Stimulated activated memory B cell treated with anti-CD40 and anti-IgM and Interleukin-4, amounts not matched to agents 10 μg/mL and 1 μg/mL and 100 μg/mL, for 72 hours (primary cell): ENCODE measurements around the gene RNF115.

Experiments
- ATAC-seq: fragments of 150-1000 bp; cut with Tn5 transposase; 2 replicates; pipeline ENCODE4 v1.10.0; 2021
- H3K27ac Mint-ChIP-seq: one replicate; pipeline ENCODE4 v1.8.0; 2022; ENCODE audit warnings: mild to moderate bottlenecking, mixed read lengths
- H3K27me3 Mint-ChIP-seq: one replicate; pipeline ENCODE4 v1.8.0; 2022; ENCODE audit warnings: mixed read lengths
- H3K36me3 Mint-ChIP-seq: one replicate; pipeline ENCODE4 v1.8.0; 2022; ENCODE audit warnings: mixed read lengths
- H3K4me1 Mint-ChIP-seq: one replicate; pipeline ENCODE4 v1.8.0; 2022; ENCODE audit warnings: mixed read lengths
- H3K4me3 Mint-ChIP-seq: one replicate; pipeline ENCODE4 v1.8.0; 2022; ENCODE audit warnings: mild to moderate bottlenecking, moderate library complexity, mixed read lengths
- H3K9me3 Mint-ChIP-seq: one replicate; pipeline ENCODE4 v1.8.0; 2022; ENCODE audit warnings: mixed read lengths

Gene RNF115

DNA sequence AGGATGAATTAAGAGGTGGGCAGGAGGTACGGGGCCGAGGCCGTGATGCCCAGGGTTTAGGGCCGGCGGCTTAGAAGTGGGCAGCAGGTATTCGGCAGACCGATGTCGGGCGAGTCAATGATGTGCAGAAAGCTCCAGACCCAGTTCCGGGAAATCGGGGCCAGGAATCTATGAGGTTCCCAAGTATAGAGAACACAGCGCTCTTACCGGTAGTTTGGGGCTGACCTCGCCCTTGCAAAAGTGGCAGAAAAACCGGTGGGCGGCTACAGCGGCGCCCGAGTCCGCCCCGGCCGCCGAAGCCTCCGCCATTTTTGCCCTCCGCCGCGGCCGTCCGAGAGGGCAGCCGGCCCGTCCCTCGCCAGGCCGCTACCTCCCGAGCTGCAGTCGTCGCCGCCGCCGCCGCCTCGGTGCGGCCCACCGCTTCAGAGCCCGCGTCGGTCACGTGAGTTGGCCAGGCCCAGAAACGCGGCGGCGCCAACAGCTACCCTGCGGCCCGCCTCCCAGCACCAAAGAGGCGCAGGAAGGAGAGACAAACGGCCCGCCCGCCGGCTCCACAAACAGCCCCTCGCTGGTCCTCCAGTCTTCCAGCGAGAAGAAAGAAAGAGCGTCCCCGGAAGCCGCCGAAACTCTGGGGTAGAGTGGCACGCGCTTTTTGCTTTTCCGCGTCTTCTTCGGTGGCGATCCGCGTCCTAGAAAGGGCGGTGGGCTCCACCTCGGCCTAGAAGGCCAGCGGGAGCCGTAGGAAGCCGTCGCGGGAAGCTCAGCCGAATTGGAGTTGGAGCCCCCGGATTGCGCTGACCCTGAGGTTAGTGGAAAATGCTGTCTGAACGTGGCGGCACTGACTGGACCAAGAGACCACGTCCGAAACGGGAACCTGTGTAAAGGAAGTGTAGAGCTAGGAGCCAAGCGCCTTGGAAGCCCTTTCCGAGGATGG is at the start of gene RNF115, which contains the start of gene POLR3C:
RNF115 (minus strand) TSS at position 531 of the 934 bp plus-strand sequence; CDS start at position 309, 222 bp downstream.
POLR3C (plus strand) TSS at position 636 of the 934 bp plus-strand sequence. CDS start 1,577 bp downstream, outside the sequence.
- H3K4me1 Mint-ChIP-seq = peaks cover 13% of the 10 kb centered on the region
- H3K4me3 Mint-ChIP-seq = peak within 1 kb of the TSS; percentile 99
- H3K27ac Mint-ChIP-seq = peak within 1 kb of the TSS; percentile 97
- peaks cover 29% of the 10 kb centered on the region for H3K36me3 Mint-ChIP-seq
- H3K27me3 Mint-ChIP-seq = no peaks in the 10 kb centered on the region
- ATAC-seq = peak; percentile 99
- no peaks in the 10 kb centered on the region for H3K9me3 Mint-ChIP-seq

DNA sequence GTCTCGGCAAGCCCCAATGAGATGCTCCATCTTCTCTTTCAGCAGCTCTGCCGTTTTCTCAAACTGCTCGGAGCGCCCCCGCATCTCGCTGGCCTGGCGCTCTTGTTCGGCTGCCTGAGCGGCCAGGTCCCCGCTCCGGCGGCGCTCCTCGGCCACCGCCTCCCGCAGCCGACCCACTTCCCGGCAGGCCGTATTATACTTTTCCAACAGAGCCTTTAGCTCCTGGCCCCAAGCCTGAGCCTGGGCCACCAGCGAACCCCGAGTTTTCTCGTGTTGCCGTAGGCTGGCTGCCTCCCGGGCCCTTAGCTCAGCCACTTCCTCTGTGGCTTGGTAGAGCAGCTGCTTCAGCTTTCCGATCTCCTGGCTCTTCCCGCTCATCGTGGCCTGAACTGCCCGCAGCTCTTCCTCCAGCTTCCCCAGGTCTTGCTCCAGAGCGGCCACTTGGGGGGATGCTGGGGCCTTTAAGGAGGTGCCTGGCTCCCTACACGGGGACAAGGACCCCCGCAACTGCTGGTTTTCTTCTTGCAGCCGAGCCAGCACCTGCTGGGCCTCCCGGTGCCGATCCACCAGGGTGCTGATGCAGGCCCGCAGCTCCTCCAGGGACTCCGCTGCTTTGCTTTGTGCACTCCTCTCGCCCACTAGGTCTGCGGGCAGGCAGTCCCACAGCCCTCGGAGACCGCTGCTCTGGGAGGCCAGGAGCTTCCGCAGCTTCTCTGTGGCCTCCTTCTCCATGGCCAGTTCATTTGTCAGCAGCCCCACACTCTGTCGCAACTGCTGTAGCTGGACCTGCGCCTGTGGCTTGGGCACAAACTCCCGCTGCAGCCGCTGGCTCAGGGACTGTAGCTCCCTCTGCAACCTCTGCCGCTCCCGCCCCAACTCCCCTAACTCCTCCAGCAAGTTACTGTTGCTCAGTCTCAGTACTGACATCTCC is 48.4 kb upstream of the RNF115 start:
- no peaks in the 10 kb centered on the region for H3K9me3 Mint-ChIP-seq
- peak overlapping the region; percentile 79 for H3K4me3 Mint-ChIP-seq
- peaks cover 18% of the 10 kb centered on the region for H3K4me1 Mint-ChIP-seq
- ATAC-seq = peak; percentile 86
- H3K27me3 Mint-ChIP-seq = peaks cover 32% of the 10 kb centered on the region
- H3K36me3 Mint-ChIP-seq = no peaks in the 10 kb centered on the region
- peak overlapping the region; percentile 87 for H3K27ac Mint-ChIP-seq

DNA sequence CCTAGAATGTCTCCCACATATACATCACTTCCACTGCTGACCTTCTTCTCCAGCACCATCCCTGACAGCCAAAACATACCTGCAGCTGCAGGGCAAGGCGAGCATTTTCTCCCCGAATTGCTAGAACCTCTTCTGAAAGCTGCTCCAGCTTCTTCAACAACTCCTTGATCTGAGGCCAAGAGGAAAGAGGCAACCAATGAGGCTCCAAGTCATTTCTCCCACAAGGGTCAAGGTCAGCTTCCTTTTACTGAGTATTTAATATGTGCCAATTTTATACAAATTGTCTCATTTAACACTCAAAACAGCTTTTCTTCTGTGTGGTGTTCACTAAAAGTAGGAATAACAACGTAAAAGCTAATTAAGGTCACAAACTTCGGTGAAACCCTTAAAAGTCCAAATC is 44.3 kb upstream of the RNF115 start:
- no peaks in the 10 kb centered on the region for H3K36me3 Mint-ChIP-seq
- H3K4me3 Mint-ChIP-seq = no peak overlapping the region
- H3K27me3 Mint-ChIP-seq = peaks cover 29% of the 10 kb centered on the region
- no peak overlapping the region for H3K27ac Mint-ChIP-seq
- peaks cover 18% of the 10 kb centered on the region for H3K4me1 Mint-ChIP-seq
- ATAC-seq = no peak
- no peaks in the 10 kb centered on the region for H3K9me3 Mint-ChIP-seq

DNA sequence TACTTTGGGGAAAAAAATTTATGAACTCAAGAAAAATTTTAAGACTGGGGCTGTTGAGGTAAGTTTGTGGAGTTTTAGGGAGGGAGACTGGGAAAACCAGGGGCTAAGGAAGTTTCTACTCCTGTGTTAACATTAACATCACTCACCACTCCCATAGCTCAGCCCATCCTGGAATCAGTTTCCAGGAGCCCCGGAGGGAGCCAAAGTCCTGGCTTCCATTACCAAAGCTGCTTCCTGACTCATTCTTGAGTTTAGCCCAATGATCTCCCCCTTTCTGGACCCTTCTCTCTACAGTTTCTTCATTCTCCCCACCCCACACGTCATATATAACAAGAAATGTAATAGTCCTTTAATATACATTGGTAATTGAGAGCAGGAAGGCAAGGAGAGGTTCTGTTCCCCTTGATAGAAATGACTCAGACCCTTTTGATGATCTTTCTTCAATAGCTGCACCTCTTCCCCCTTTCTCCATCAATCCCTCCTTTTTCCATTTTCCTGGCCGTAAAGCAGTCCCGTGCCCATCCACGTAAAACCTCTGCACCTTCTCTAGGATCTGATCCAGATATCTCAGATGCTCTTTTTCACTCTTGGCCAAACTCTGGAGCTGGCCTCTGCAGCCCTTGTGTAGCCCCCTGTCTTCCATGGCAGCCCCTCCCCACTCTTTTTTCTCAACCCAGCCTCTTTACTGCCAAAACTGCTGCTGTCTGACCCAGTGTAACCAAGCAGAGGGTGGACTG is 39.6 kb upstream of the RNF115 start:
- Mint-ChIP-seq H3K27me3 (peaks cover 10% of the 10 kb centered on the region), H3K4me1 (peaks cover under 1% of the 10 kb centered on the region), H3K9me3 (no peaks in the 10 kb centered on the region), H3K4me3 (no peak overlapping the region), H3K36me3 (no peaks in the 10 kb centered on the region), H3K27ac (no peak overlapping the region)
- ATAC-seq = no peak

DNA sequence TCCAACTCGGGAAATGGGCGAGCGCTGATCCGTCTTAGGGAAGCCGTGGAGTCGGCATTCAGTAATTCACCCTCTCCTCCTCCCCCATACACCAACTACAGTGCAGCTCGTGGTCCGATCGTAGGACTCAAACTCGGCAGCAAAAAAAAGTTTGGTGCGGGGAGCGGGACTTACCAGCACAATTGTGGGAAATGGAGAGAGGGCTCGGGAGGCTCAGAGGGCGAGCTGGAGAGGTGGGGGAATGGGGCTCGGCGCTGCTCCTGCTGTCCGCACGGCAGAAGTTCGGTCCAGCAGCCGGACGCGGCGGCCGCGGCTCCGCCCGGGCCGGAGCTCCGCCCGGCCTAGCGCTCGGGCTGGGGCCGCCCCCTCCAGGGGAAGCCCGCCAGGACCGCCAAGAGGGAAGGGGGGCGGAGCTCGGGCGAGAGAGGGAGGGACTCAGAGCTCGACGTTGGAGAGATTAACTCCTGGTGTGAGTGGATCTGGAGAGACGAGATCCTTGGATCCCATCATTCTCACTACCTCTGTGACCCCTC is 35.7 kb upstream of the RNF115 start:
- Mint-ChIP-seq H3K4me3 (peak overlapping the region; percentile 99), H3K9me3 (no peaks in the 10 kb centered on the region), H3K36me3 (peaks cover 18% of the 10 kb centered on the region), H3K27ac (peak overlapping the region; percentile 89), H3K27me3 (peaks cover 10% of the 10 kb centered on the region), H3K4me1 (peaks cover 20% of the 10 kb centered on the region)
- ATAC-seq = peak; percentile 83

DNA sequence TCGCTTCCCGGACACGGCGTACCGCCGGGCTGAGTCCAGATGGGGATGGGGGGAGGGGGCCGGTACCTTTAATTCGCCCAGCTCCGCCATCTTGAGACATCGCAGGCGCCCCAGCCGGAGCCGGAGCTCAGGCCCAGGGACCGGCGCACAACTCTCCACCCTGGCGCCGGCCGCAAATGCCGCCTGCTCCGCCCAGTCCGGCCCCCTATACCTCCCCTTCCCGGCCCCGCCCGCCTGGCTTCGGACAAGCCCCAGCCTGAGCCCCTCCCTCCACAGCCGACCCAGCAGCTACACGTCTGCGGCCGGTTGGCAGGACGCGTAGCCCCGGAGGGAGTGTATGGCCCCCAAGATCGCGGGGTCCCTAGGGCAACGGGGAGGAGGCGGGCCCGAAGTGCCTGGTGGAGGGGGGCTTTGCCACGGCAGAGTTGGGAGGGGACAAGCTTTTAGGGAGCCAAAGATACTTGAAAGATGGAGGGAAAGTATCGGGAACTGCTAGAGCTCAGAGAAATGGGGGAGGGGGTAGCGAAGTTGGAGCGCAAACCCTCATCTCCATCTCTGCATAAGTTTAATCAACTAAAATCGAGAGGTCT is 35.1 kb upstream of the RNF115 start, which contains the start of gene PIAS3:
PIAS3 (minus strand) TSS at position 181 of the 590 bp plus-strand sequence; CDS start at position 90, 91 bp downstream.
- ATAC-seq = peak; percentile 97
- Mint-ChIP-seq H3K4me1 (peaks cover 20% of the 10 kb centered on the region), H3K9me3 (no peaks in the 10 kb centered on the region), H3K36me3 (peaks cover 24% of the 10 kb centered on the region), H3K4me3 (peak within 1 kb of the TSS; percentile 99), H3K27me3 (peaks cover 4% of the 10 kb centered on the region), H3K27ac (peak within 1 kb of the TSS; percentile 89)

DNA sequence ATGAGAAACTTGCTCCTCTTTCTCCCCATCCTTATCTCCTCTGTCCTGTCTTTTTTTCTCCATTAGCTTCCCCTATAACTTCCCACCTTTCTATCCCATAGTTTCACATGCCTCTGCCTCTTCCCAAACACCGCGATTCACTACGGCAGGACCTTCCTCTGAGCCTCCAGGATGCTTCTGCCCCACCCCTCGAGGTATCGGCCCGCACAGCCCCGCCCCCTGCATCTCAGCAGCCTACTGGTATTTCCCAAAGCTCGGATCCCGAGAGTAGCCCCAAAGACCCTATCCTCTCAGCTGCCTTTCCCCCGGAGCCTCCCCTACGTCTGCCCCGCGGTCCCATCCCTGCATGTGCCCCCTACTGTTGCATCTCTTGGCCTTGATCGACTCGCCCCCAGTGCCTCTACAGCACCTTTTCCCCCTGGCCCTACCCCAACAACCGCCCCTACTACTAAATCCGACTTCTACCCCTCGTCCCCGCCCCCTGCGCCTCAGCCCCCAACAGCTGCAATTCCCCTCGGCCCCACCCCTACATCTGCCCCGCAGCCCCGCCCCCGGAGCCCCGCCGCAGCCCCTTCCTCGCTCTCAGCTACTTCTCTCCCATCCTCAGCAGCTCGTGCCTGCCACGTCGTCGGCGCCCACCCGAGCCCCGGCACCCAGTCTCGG is 34.5 kb upstream of the RNF115 start:
- peak; percentile 62 for ATAC-seq
- peaks cover 20% of the 10 kb centered on the region for H3K4me1 Mint-ChIP-seq

DNA sequence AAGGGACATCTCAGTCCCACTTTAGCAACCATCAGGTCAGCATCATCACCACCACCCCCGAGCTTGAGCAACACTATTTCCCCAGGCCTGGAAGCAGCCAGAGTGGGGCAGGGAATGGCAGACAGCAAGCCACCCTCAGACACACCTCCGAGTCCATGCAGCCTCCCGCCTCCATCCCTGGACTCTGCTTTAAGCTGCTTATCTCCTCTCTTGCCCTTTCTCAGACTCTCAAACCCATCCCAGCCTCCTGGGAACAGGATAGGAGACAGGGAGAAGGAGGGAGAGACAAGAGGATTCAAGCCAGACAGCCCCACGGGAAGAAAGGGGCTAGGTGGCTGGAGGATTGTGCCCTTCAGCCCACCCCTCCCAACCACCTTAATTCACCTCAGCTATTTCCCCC is 33.3 kb upstream of the RNF115 start:
- H3K4me1 Mint-ChIP-seq = peaks cover 20% of the 10 kb centered on the region
- H3K27me3 Mint-ChIP-seq = no peaks in the 10 kb centered on the region
- H3K27ac Mint-ChIP-seq = no peak overlapping the region
- H3K36me3 Mint-ChIP-seq = peaks cover 39% of the 10 kb centered on the region
- H3K9me3 Mint-ChIP-seq = no peaks in the 10 kb centered on the region
- no peak for ATAC-seq
- H3K4me3 Mint-ChIP-seq = no peak overlapping the region

More for the DNA sequence above, 34.5 kb upstream of the RNF115 start:
- Mint-ChIP-seq H3K27ac (peak overlapping the region; percentile 89), H3K4me3 (peak overlapping the region; percentile 99), H3K27me3 (no peaks in the 10 kb centered on the region), H3K36me3 (peaks cover 30% of the 10 kb centered on the region), H3K9me3 (no peaks in the 10 kb centered on the region)

DNA sequence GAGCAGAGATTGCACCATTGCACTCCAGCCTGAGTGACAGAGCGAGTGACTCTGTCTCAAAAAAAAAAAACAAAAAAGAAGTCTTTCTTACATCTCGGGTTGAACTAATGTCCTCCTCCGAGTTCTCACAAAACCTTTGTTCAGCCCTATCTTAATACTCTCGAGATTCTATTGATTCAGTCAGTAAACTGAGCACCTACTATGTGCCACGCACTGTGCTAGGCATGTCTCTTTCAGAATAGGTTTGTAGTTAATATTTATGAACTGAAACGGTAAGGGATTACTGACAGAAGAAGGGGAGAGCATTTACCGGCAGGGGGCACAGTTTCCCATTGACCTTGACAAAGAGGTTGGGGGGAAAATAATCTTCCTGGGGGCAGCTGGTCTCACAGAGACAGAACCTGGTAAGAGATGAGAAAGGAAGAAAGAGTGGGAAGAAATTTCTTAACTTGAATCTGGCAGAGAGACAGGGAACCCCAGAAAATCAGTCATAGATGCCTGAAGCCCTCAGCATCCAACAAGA is 31.6 kb upstream of the RNF115 start:
- no peak for ATAC-seq
- H3K4me1 Mint-ChIP-seq = peaks cover 20% of the 10 kb centered on the region
- H3K4me3 Mint-ChIP-seq = no peak overlapping the region
- no peaks in the 10 kb centered on the region for H3K27me3 Mint-ChIP-seq
- no peaks in the 10 kb centered on the region for H3K9me3 Mint-ChIP-seq
- no peak overlapping the region for H3K27ac Mint-ChIP-seq
- H3K36me3 Mint-ChIP-seq = peaks cover 51% of the 10 kb centered on the region

DNA sequence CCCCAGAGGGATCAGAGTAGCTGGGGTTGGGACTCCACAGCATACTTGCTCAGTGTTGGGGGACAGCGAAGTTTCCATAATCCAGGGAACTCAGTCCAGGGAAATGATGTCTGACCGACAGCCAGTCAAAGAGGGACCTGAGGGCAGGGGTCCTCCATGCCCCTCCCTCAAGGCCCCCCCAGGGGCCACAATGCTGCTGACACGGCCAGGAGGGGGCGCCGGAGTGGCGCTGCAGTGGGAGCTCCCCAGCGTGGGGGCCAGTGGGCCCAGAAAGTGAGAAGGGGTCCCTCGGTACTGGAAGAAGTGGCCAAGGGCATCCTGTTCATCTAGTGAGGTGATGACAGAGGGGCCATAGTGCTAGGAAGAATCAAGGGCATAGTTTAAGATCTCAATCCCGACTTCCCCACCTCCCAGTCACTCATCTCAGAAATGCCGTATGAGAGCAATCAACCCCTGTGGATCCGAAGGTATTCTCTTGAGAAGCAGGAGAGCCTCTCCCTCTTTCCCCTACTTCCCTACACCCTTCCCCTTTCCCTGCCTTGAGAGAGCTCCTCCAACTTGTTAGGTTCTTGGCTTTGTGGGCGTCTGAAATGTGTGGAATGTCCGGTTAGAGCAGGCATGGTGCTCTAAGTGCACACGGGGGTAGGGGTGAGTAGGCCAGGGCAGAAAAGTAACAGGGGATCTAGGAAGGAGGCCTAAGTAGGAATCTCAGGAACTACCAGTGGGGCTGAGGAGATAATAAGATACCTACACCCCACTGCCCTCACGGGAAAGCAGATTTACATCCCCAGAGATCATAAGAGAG is 25.7 kb upstream of the RNF115 start:
- no peak for ATAC-seq
- Mint-ChIP-seq H3K36me3 (peaks cover 52% of the 10 kb centered on the region), H3K9me3 (no peaks in the 10 kb centered on the region), H3K27me3 (no peaks in the 10 kb centered on the region), H3K4me1 (peaks cover 9% of the 10 kb centered on the region), H3K4me3 (no peak overlapping the region), H3K27ac (no peak overlapping the region)

DNA sequence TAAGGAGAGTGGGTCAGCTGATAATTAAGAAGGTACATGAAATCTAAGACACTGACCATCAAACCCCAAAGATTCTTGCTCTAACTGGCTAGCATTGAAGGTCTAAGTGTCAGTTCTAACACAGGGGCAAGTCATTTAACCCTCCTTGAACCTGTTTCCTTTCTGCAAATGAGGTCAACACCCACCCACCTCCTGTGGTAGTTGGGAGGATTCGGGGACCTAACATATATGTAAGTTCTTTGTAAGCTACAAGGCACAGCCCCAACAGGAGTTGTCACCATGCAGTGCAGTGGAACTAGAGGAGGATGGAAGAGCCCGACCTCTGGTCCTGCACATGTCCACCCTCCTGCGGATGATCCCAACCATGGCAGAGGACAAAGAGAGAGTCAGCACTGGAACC is 23.9 kb upstream of the RNF115 start:
- Mint-ChIP-seq H3K36me3 (peaks cover 36% of the 10 kb centered on the region), H3K4me3 (no peak overlapping the region), H3K27ac (no peak overlapping the region)

DNA sequence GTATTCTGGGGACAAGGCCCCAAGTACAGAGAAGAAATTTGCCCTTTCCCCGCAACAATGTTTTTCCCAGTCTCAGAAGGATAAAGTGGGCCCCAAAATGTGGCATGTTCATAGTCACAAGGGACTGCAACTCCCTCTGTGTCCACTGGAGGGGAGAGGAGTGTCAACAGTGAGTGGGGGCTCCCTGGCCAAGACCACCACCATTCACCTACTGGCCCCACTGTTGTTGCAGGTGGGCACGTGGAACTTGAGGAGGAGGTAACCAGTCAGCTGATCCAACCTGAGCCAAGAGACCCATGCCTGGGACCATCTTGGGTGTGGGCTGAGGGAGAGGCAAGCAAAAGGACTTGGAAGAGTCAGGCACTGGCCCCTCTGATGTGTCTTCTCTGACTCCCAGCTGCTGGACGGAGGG is 22.3 kb upstream of the RNF115 start:
- Mint-ChIP-seq H3K9me3 (no peaks in the 10 kb centered on the region), H3K4me1 (peaks cover 9% of the 10 kb centered on the region), H3K27ac (no peak overlapping the region), H3K36me3 (peaks cover 35% of the 10 kb centered on the region), H3K27me3 (no peaks in the 10 kb centered on the region), H3K4me3 (no peak overlapping the region)
- ATAC-seq = no peak

More for the DNA sequence above, 23.9 kb upstream of the RNF115 start:
- ATAC-seq = no peak
- no peaks in the 10 kb centered on the region for H3K9me3 Mint-ChIP-seq
- peaks cover 9% of the 10 kb centered on the region for H3K4me1 Mint-ChIP-seq
- no peaks in the 10 kb centered on the region for H3K27me3 Mint-ChIP-seq
